HEK293 (cell line): ENCODE results near the gene IL11RA.

ENCODE experiments used
- CTCF ChIA-PET: fragments of 350-600 bp; formaldehyde crosslinking; extraction: SDS; loops from one replicate; lab custom pipeline; 2021; ENCODE audit warnings: antibody characterized with exemption; lab: Yijun Ruan, JAX
- POLR2A ChIA-PET: fragments of 300-600 bp; formaldehyde crosslinking; extraction: SDS; loops from one replicate; lab custom pipeline; 2020; ENCODE audit warnings: antibody characterized with exemption, inconsistent platforms; lab: Yijun Ruan, JAX
- H3K27ac ChIP-seq: fragments of 200-500 bp; sonication (Bioruptor generic); 2 replicates; pipeline ENCODE4 v1.5.1; 2014; ENCODE audit warnings: low read depth, low read length, control low read depth, inconsistent platforms; ENCODE audit errors: extremely low read depth
- H3K36me3 ChIP-seq, 2 experiments: fragments of 200-500 bp in 1 of 2; sonication (Bioruptor generic) in 1 of 2; 1 replicate in 1 of 2; 2 replicates in 1 of 2; pipeline ENCODE4 v1.5.1; 2014 to 2017; ENCODE audit warnings: inconsistent platforms in 2 of 2, low read length in 2 of 2; ENCODE audit not compliant: control insufficient read depth in 2 of 2, insufficient read depth in 1 of 2
- H3K4me1 ChIP-seq: fragments of 200-500 bp; sonication (Bioruptor generic); 2 replicates; pipeline ENCODE4 v1.5.1; 2014; ENCODE audit warnings: mild to moderate bottlenecking, low read length, inconsistent platforms; ENCODE audit not compliant: control insufficient read depth, insufficient read depth
- H3K4me3 ChIP-seq: 2 replicates; pipeline ENCODE4 v1.5.1; 2011; ENCODE audit warnings: low read depth, mild to moderate bottlenecking, control low read depth, low read length, moderate library complexity
- H3K9me3 ChIP-seq: fragments of 200-500 bp; sonication (Bioruptor generic); 2 replicates; pipeline ENCODE4 v1.5.1; 2014; ENCODE audit warnings: low read depth, low read length, inconsistent platforms; ENCODE audit not compliant: control insufficient read depth, insufficient read depth
- BCL11B ChIP-seq: fragments of 450-650 bp; formaldehyde crosslinking; IDR thresholded peaks from 2 replicates; pipeline ENCODE4 v1.5.1; 2016; ENCODE audit warnings: low read depth, missing biosample characterization, missing genetic modification characterization
- GLIS2 ChIP-seq: fragments of 450-650 bp; formaldehyde crosslinking; IDR thresholded peaks from 2 replicates; pipeline ENCODE4 v1.5.1; 2016; ENCODE audit warnings: missing biosample characterization, missing genetic modification characterization
- HOXC10 ChIP-seq: sonication (generic); formaldehyde crosslinking; IDR thresholded peaks from 2 replicates; pipeline ENCODE4 v1.8.1; 2023; ENCODE audit warnings: mild to moderate bottlenecking, missing genetic modification reagents
- HOXD13 ChIP-seq: sonication (generic); formaldehyde crosslinking; IDR thresholded peaks from 2 replicates; pipeline ENCODE4 v1.8.0; 2022; ENCODE audit warnings: missing genetic modification reagents, borderline replicate concordance
- KLF16 ChIP-seq: fragments of 450-650 bp; formaldehyde crosslinking; IDR thresholded peaks from 2 replicates; pipeline ENCODE4 v1.5.1; 2017; ENCODE audit warnings: missing biosample characterization, missing genetic modification characterization
- MEIS1 ChIP-seq: sonication (generic); formaldehyde crosslinking; IDR thresholded peaks from 2 replicates; pipeline ENCODE4 v1.8.1; 2022; ENCODE audit warnings: missing genetic modification reagents, mild to moderate bottlenecking, borderline replicate concordance
- SCRT2 ChIP-seq: fragments of 450-650 bp; formaldehyde crosslinking; IDR thresholded peaks from 2 replicates; pipeline ENCODE4 v1.5.1; 2016; ENCODE audit warnings: missing biosample characterization, missing genetic modification characterization
- SP3 ChIP-seq: fragments of 450-650 bp; formaldehyde crosslinking; IDR thresholded peaks from 2 replicates; pipeline ENCODE4 v1.5.1; 2016; ENCODE audit warnings: missing biosample characterization, missing genetic modification characterization
- ZBTB20 ChIP-seq: fragments of 450-650 bp; formaldehyde crosslinking; IDR thresholded peaks from 2 replicates; pipeline ENCODE4 v1.5.1; 2016; ENCODE audit warnings: missing biosample characterization, missing genetic modification characterization
- ZBTB48 ChIP-seq: fragments of 450-650 bp; formaldehyde crosslinking; IDR thresholded peaks from 2 replicates; pipeline ENCODE4 v1.5.1; 2016; ENCODE audit warnings: missing biosample characterization, missing genetic modification characterization
- ZBTB8A ChIP-seq: fragments of 450-650 bp; formaldehyde crosslinking; IDR thresholded peaks from 2 replicates; pipeline ENCODE4 v1.5.1; 2016; ENCODE audit warnings: missing biosample characterization, missing genetic modification characterization
- ZEB2 ChIP-seq: fragments of 450-650 bp; formaldehyde crosslinking; IDR thresholded peaks from 2 replicates; pipeline ENCODE4 v1.5.1; 2016; ENCODE audit warnings: missing biosample characterization, missing genetic modification characterization
- ZFHX2 ChIP-seq: fragments of 450-650 bp; formaldehyde crosslinking; conservative IDR thresholded peaks from 2 replicates; pipeline ENCODE4 v1.5.1; 2016; ENCODE audit warnings: missing biosample characterization, missing genetic modification characterization
- ZIC2 ChIP-seq: fragments of 450-650 bp; formaldehyde crosslinking; IDR thresholded peaks from 2 replicates; pipeline ENCODE4 v1.5.1; 2016; ENCODE audit warnings: missing biosample characterization, missing genetic modification characterization
- ZNF530 ChIP-seq: fragments of 450-650 bp; formaldehyde crosslinking; IDR thresholded peaks from 2 replicates; pipeline ENCODE4 v1.5.1; 2016; ENCODE audit warnings: low read depth, missing biosample characterization, missing genetic modification characterization
- ZNF548 ChIP-seq: fragments of 450-650 bp; formaldehyde crosslinking; IDR thresholded peaks from 2 replicates; pipeline ENCODE4 v1.5.1; 2016; ENCODE audit warnings: missing biosample characterization, missing genetic modification characterization
- ZNF600 ChIP-seq: fragments of 450-650 bp; formaldehyde crosslinking; IDR thresholded peaks from 2 replicates; pipeline ENCODE4 v1.5.1; 2016; ENCODE audit warnings: missing biosample characterization, missing genetic modification characterization
- ZNF768 ChIP-seq: fragments of 450-650 bp; formaldehyde crosslinking; IDR thresholded peaks from 2 replicates; pipeline ENCODE4 v1.5.1; 2018; ENCODE audit warnings: missing biosample characterization, mild to moderate bottlenecking, missing genetic modification characterization
- ZSCAN16 ChIP-seq: fragments of 450-650 bp; formaldehyde crosslinking; IDR thresholded peaks from 2 replicates; pipeline ENCODE4 v1.5.1; 2016; ENCODE audit warnings: missing biosample characterization, missing genetic modification characterization
- TF ChIP-seq, protein P1 (sequence below): fragments of 450-650 bp; formaldehyde crosslinking; conservative IDR thresholded peaks from 2 replicates; pipeline ENCODE4 v1.5.1; 2016; ENCODE audit warnings: low read depth, missing biosample characterization, missing genetic modification characterization
- TF ChIP-seq, protein P2 (sequence below): fragments of 450-650 bp; formaldehyde crosslinking; IDR thresholded peaks from 2 replicates; pipeline ENCODE4 v1.5.1; 2016; ENCODE audit warnings: missing biosample characterization, missing genetic modification characterization
- TF ChIP-seq, protein P3 (sequence below): fragments of 450-650 bp; formaldehyde crosslinking; IDR thresholded peaks from 2 replicates; pipeline ENCODE4 v1.5.1; 2016; ENCODE audit warnings: missing biosample characterization, missing genetic modification characterization, borderline replicate concordance
- TF ChIP-seq, protein P4 (sequence below): fragments of 450-650 bp; formaldehyde crosslinking; conservative IDR thresholded peaks from 2 replicates; pipeline ENCODE4 v1.5.1; 2016; ENCODE audit warnings: low read depth, missing biosample characterization, missing genetic modification characterization

The IL11RA gene

DNA sequence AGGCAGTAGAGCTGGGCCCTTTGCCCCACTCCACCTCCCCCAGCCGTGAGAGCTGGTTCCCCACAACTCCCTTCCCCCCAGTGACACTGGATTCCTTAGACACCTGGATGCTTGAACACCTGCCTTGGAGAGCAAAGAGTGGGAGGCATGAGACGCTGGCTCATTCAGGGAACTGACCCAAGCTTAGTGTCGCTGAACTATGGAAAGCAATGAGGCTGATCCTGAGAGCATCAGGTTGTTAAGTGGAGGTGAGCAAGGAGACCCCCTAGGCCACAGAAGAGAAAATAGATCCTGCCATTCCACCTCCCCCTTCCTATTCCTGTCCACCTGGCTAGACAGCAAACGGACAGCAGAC, 37.1 kb downstream of the IL11RA start (continued):
- TF ChIP-seq, protein P1, sequence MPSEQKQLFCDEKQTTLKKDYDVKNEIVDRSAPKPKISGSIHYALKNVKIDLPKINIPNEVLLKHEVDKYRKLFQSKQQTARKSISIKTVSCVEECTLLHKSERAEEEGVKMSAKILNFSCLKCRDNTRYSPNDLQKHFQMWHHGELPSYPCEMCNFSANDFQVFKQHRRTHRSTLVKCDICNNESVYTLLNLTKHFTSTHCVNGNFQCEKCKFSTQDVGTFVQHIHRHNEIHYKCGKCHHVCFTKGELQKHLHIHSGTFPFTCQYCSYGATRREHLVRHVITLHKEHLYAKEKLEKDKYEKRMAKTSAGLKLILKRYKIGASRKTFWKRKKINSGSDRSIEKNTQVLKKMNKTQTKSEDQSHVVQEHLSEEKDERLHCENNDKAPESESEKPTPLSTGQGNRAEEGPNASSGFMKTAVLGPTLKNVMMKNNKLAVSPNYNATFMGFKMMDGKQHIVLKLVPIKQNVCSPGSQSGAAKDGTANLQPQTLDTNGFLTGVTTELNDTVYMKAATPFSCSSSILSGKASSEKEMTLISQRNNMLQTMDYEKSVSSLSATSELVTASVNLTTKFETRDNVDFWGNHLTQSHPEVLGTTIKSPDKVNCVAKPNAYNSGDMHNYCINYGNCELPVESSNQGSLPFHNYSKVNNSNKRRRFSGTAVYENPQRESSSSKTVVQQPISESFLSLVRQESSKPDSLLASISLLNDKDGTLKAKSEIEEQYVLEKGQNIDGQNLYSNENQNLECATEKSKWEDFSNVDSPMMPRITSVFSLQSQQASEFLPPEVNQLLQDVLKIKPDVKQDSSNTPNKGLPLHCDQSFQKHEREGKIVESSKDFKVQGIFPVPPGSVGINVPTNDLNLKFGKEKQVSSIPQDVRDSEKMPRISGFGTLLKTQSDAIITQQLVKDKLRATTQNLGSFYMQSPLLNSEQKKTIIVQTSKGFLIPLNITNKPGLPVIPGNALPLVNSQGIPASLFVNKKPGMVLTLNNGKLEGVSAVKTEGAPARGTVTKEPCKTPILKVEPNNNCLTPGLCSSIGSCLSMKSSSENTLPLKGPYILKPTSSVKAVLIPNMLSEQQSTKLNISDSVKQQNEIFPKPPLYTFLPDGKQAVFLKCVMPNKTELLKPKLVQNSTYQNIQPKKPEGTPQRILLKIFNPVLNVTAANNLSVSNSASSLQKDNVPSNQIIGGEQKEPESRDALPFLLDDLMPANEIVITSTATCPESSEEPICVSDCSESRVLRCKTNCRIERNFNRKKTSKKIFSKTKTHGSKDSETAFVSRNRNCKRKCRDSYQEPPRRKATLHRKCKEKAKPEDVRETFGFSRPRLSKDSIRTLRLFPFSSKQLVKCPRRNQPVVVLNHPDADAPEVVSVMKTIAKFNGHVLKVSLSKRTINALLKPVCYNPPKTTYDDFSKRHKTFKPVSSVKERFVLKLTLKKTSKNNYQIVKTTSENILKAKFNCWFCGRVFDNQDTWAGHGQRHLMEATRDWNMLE (tag by site-specific recombination): no peak
- TF ChIP-seq ZBTB20 (tag by site-specific recombination): no peak
- TF ChIP-seq ZFHX2 (tag by site-specific recombination): no peak
- TF ChIP-seq ZBTB48 (tag by site-specific recombination): no peak
- TF ChIP-seq SP3 (tag by site-specific recombination): no peak
- no peak for TF ChIP-seq HOXD13
- TF ChIP-seq ZNF768 (tag by site-specific recombination): no peak
- TF ChIP-seq, all 188 proteins: peak for 0

DNA sequence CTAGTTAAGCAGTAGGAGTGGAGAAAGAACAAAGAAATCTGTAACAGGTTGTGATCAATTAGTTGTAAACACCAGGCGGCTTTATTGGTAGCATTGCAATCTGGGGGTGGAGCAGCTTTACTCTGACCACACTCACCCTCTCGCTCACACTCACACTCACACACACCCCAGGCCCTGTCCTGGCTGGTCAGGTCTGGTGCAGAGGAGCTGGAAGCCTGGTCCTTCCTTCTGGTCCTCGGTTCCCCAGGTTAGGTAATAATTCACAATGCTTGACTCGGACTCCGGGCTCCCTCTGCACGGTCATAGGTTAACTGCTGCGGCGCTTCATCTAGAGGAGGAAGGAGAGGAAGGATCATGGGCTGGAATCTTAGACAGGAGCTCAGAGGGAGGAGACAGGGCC, 37.5 kb downstream of the IL11RA start:
- H3K36me3 ChIP-seq: no peaks in the 10 kb centered on the region
- POLR2A ChIA-PET: interaction anchor here (0.6 kb wide), 1 partner anchor 430 kb away, joined by 4 read pairs; no protein-coding TSS in a partner anchor
- no peaks in the 10 kb centered on the region for H3K4me1 ChIP-seq
- no peak overlapping the region for H3K27ac ChIP-seq
- no peak overlapping the region for H3K4me3 ChIP-seq
- no peaks in the 10 kb centered on the region for H3K9me3 ChIP-seq
- CTCF ChIA-PET: interaction anchor here (8.3 kb wide), 1 partner anchor 12 kb away, joined by 99 read pairs; no protein-coding TSS in a partner anchor
- TF ChIP-seq, protein P2, sequence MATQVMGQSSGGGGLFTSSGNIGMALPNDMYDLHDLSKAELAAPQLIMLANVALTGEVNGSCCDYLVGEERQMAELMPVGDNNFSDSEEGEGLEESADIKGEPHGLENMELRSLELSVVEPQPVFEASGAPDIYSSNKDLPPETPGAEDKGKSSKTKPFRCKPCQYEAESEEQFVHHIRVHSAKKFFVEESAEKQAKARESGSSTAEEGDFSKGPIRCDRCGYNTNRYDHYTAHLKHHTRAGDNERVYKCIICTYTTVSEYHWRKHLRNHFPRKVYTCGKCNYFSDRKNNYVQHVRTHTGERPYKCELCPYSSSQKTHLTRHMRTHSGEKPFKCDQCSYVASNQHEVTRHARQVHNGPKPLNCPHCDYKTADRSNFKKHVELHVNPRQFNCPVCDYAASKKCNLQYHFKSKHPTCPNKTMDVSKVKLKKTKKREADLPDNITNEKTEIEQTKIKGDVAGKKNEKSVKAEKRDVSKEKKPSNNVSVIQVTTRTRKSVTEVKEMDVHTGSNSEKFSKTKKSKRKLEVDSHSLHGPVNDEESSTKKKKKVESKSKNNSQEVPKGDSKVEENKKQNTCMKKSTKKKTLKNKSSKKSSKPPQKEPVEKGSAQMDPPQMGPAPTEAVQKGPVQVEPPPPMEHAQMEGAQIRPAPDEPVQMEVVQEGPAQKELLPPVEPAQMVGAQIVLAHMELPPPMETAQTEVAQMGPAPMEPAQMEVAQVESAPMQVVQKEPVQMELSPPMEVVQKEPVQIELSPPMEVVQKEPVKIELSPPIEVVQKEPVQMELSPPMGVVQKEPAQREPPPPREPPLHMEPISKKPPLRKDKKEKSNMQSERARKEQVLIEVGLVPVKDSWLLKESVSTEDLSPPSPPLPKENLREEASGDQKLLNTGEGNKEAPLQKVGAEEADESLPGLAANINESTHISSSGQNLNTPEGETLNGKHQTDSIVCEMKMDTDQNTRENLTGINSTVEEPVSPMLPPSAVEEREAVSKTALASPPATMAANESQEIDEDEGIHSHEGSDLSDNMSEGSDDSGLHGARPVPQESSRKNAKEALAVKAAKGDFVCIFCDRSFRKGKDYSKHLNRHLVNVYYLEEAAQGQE: no peak
- TF ChIP-seq MEIS1 (no peak), ZNF530 (no peak), ZIC2 (tag by site-specific recombination) (no peak), SCRT2 (tag by site-specific recombination) (no peak), KLF16 (tag by site-specific recombination) (no peak), ZNF600 (tag by site-specific recombination) (no peak), ZSCAN16 (tag by site-specific recombination) (no peak), HOXC10 (CRISPR knock-in tag) (no peak), ZEB2 (tag by site-specific recombination) (no peak), GLIS2 (no peak), ZNF548 (tag by site-specific recombination) (no peak), BCL11B (no peak), ZBTB8A (no peak)
- TF ChIP-seq, protein P3, sequence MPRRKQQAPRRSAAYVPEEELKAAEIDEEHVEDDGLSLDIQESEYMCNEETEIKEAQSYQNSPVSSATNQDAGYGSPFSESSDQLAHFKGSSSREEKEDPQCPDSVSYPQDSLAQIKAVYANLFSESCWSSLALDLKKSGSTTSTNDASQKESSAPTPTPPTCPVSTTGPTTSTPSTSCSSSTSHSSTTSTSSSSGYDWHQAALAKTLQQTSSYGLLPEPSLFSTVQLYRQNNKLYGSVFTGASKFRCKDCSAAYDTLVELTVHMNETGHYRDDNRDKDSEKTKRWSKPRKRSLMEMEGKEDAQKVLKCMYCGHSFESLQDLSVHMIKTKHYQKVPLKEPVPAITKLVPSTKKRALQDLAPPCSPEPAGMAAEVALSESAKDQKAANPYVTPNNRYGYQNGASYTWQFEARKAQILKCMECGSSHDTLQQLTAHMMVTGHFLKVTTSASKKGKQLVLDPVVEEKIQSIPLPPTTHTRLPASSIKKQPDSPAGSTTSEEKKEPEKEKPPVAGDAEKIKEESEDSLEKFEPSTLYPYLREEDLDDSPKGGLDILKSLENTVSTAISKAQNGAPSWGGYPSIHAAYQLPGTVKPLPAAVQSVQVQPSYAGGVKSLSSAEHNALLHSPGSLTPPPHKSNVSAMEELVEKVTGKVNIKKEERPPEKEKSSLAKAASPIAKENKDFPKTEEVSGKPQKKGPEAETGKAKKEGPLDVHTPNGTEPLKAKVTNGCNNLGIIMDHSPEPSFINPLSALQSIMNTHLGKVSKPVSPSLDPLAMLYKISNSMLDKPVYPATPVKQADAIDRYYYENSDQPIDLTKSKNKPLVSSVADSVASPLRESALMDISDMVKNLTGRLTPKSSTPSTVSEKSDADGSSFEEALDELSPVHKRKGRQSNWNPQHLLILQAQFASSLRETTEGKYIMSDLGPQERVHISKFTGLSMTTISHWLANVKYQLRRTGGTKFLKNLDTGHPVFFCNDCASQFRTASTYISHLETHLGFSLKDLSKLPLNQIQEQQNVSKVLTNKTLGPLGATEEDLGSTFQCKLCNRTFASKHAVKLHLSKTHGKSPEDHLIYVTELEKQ (tag by site-specific recombination): no peak
- TF ChIP-seq, protein P4, sequence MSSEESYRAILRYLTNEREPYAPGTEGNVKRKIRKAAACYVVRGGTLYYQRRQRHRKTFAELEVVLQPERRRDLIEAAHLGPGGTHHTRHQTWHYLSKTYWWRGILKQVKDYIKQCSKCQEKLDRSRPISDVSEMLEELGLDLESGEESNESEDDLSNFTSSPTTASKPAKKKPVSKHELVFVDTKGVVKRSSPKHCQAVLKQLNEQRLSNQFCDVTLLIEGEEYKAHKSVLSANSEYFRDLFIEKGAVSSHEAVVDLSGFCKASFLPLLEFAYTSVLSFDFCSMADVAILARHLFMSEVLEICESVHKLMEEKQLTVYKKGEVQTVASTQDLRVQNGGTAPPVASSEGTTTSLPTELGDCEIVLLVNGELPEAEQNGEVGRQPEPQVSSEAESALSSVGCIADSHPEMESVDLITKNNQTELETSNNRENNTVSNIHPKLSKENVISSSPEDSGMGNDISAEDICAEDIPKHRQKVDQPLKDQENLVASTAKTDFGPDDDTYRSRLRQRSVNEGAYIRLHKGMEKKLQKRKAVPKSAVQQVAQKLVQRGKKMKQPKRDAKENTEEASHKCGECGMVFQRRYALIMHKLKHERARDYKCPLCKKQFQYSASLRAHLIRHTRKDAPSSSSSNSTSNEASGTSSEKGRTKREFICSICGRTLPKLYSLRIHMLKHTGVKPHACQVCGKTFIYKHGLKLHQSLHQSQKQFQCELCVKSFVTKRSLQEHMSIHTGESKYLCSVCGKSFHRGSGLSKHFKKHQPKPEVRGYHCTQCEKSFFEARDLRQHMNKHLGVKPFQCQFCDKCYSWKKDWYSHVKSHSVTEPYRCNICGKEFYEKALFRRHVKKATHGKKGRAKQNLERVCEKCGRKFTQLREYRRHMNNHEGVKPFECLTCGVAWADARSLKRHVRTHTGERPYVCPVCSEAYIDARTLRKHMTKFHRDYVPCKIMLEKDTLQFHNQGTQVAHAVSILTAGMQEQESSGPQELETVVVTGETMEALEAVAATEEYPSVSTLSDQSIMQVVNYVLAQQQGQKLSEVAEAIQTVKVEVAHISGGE (tag by site-specific recombination): no peak
